HEK293 (cell line): ENCODE measurements around the gene KANK2.
A peak's percentile ranks its signal among the peaks of the same experiment; 100 is the strongest.

Experiments
- BCL6B ChIP-seq: fragments of 450-650 bp; formaldehyde crosslinking; IDR thresholded peaks from 2 replicates; pipeline ENCODE4 v1.5.1; 2017; ENCODE audit warnings: missing biosample characterization, missing genetic modification characterization
- FEZF1 ChIP-seq: fragments of 450-650 bp; formaldehyde crosslinking; IDR thresholded peaks from 2 replicates; pipeline ENCODE4 v1.5.1; 2016; ENCODE audit warnings: missing biosample characterization, missing genetic modification characterization
- GLI2 ChIP-seq: fragments of 450-650 bp; formaldehyde crosslinking; IDR thresholded peaks from 2 replicates; pipeline ENCODE4; 2017; ENCODE audit warnings: missing biosample characterization, missing genetic modification characterization, low read depth, borderline replicate concordance
- HOXD13 ChIP-seq: sonication (generic); formaldehyde crosslinking; IDR thresholded peaks from 2 replicates; pipeline ENCODE4 v1.8.0; 2022; ENCODE audit warnings: missing genetic modification reagents, borderline replicate concordance
- KLF1 ChIP-seq: fragments of 450-650 bp; formaldehyde crosslinking; IDR thresholded peaks from 2 replicates; pipeline ENCODE4 v1.5.1; 2016; ENCODE audit warnings: missing biosample characterization, missing genetic modification characterization
- KLF9 ChIP-seq: fragments of 450-650 bp; formaldehyde crosslinking; IDR thresholded peaks from 2 replicates; pipeline ENCODE4 v1.5.1; 2016; ENCODE audit warnings: missing biosample characterization, missing genetic modification characterization, low read depth
- MZF1 ChIP-seq: fragments of 450-650 bp; formaldehyde crosslinking; IDR thresholded peaks from 2 replicates; pipeline ENCODE4 v1.5.1; 2017; ENCODE audit warnings: missing biosample characterization, missing genetic modification characterization, borderline replicate concordance
- SCRT2 ChIP-seq: fragments of 450-650 bp; formaldehyde crosslinking; IDR thresholded peaks from 2 replicates; pipeline ENCODE4 v1.5.1; 2016; ENCODE audit warnings: missing biosample characterization, missing genetic modification characterization
- WT1 ChIP-seq: fragments of 450-650 bp; formaldehyde crosslinking; IDR thresholded peaks from 2 replicates; pipeline ENCODE4 v1.5.1; 2016; ENCODE audit warnings: missing biosample characterization, missing genetic modification characterization
- YY1 ChIP-seq: fragments of 450-650 bp; formaldehyde crosslinking; IDR thresholded peaks from 2 replicates; pipeline ENCODE4 v1.5.1; 2018; ENCODE audit warnings: missing biosample characterization, missing genetic modification characterization
- YY2 ChIP-seq: fragments of 450-650 bp; formaldehyde crosslinking; IDR thresholded peaks from 2 replicates; pipeline ENCODE4 v1.5.1; 2016; ENCODE audit warnings: missing biosample characterization, missing genetic modification characterization
- ZBTB48 ChIP-seq: fragments of 450-650 bp; formaldehyde crosslinking; IDR thresholded peaks from 2 replicates; pipeline ENCODE4 v1.5.1; 2016; ENCODE audit warnings: missing biosample characterization, missing genetic modification characterization
- ZBTB7A ChIP-seq: fragments of 450-650 bp; formaldehyde crosslinking; IDR thresholded peaks from 2 replicates; pipeline ENCODE4 v1.5.1; 2016; ENCODE audit warnings: low read depth, missing biosample characterization, missing genetic modification characterization
- ZFP41 ChIP-seq: fragments of 450-650 bp; formaldehyde crosslinking; IDR thresholded peaks from 2 replicates; pipeline ENCODE4 v1.5.1; 2016; ENCODE audit warnings: missing biosample characterization, missing genetic modification characterization, borderline replicate concordance
- ZNF146 ChIP-seq: fragments of 450-650 bp; formaldehyde crosslinking; IDR thresholded peaks from 2 replicates; pipeline ENCODE4 v1.5.1; 2016; ENCODE audit warnings: missing biosample characterization, missing genetic modification characterization
- ZNF266 ChIP-seq: fragments of 450-650 bp; formaldehyde crosslinking; IDR thresholded peaks from 2 replicates; pipeline ENCODE4 v1.5.1; 2016; ENCODE audit warnings: missing biosample characterization, missing genetic modification characterization, low read depth
- ZNF302 ChIP-seq: fragments of 450-650 bp; formaldehyde crosslinking; IDR thresholded peaks from 2 replicates; pipeline ENCODE4 v1.5.1; 2016; ENCODE audit warnings: missing biosample characterization, missing genetic modification characterization, low read depth
- ZNF398 ChIP-seq: fragments of 450-650 bp; formaldehyde crosslinking; IDR thresholded peaks from 2 replicates; pipeline ENCODE4 v1.5.1; 2017; ENCODE audit warnings: missing biosample characterization, missing genetic modification characterization
- ZNF488 ChIP-seq: fragments of 450-650 bp; formaldehyde crosslinking; IDR thresholded peaks from 2 replicates; pipeline ENCODE4 v1.5.1; 2016; ENCODE audit warnings: missing biosample characterization, missing genetic modification characterization
- ZNF521 ChIP-seq: fragments of 450-650 bp; formaldehyde crosslinking; IDR thresholded peaks from 2 replicates; pipeline ENCODE4 v1.5.1; 2017; ENCODE audit warnings: missing biosample characterization, mild to moderate bottlenecking, missing genetic modification characterization
- ZNF600 ChIP-seq: fragments of 450-650 bp; formaldehyde crosslinking; IDR thresholded peaks from 2 replicates; pipeline ENCODE4 v1.5.1; 2016; ENCODE audit warnings: missing biosample characterization, missing genetic modification characterization
- ZNF629 ChIP-seq: fragments of 450-650 bp; formaldehyde crosslinking; IDR thresholded peaks from 2 replicates; pipeline ENCODE4 v1.5.1; 2017; ENCODE audit warnings: missing biosample characterization, missing genetic modification characterization
- ZNF776 ChIP-seq: fragments of 450-650 bp; formaldehyde crosslinking; IDR thresholded peaks from 2 replicates; pipeline ENCODE4 v1.5.0; 2017; ENCODE audit warnings: missing biosample characterization, missing genetic modification characterization, borderline replicate concordance
- ZNF830 ChIP-seq: fragments of 450-650 bp; IDR thresholded peaks from 2 replicates; pipeline ENCODE4 v1.5.0; 2018; ENCODE audit warnings: missing biosample characterization, missing genetic modification characterization, low read depth, mild to moderate bottlenecking, moderate library complexity
- ZNF837 ChIP-seq: fragments of 450-650 bp; formaldehyde crosslinking; IDR thresholded peaks from 2 replicates; pipeline ENCODE4 v1.5.1; 2016; ENCODE audit warnings: missing biosample characterization, missing genetic modification characterization
- ZNF843 ChIP-seq: fragments of 450-650 bp; formaldehyde crosslinking; IDR thresholded peaks from 2 replicates; pipeline ENCODE4 v1.5.1; 2016; ENCODE audit warnings: missing biosample characterization, missing genetic modification characterization
- ZSCAN5A ChIP-seq: fragments of 450-650 bp; formaldehyde crosslinking; IDR thresholded peaks from 2 replicates; pipeline ENCODE4 v1.5.1; 2016; ENCODE audit warnings: missing biosample characterization, missing genetic modification characterization
- TF ChIP-seq, protein P1 (sequence below): fragments of 450-650 bp; formaldehyde crosslinking; IDR thresholded peaks from 2 replicates; pipeline ENCODE4 v1.5.1; 2016; ENCODE audit warnings: missing biosample characterization, missing genetic modification characterization
- TF ChIP-seq, protein P2 (sequence below): fragments of 450-650 bp; formaldehyde crosslinking; IDR thresholded peaks from 2 replicates; pipeline ENCODE4 v1.5.1; 2017; ENCODE audit warnings: missing biosample characterization, missing genetic modification characterization

Gene KANK2

GRCh38 chr19:11138601-11139300, 58.6 kb downstream of the KANK2 start (continued):
- TF ChIP-seq ZSCAN5A (tag by site-specific recombination) (no peak), GLI2 (tag by site-specific recombination) (no peak), ZNF302 (no peak), ZNF843 (tag by site-specific recombination) (no peak), WT1 (tag by site-specific recombination) (peak; percentile 81), ZNF629 (tag by site-specific recombination) (peak; percentile 81), YY1 (tag by site-specific recombination) (no peak), ZNF600 (peak; percentile 95), ZNF830 (no peak), ZFP41 (tag by site-specific recombination) (no peak), ZBTB48 (tag by site-specific recombination) (peak; percentile 96), ZNF146 (tag by site-specific recombination) (no peak), KLF9 (tag by site-specific recombination) (no peak), MZF1 (tag by site-specific recombination) (peak; percentile 87), HOXD13 (no peak), YY2 (no peak), ZNF837 (tag by site-specific recombination) (no peak), ZBTB7A (tag by site-specific recombination) (no peak), ZNF398 (tag by site-specific recombination) (peak; percentile 83), ZNF488 (tag by site-specific recombination) (no peak), ZNF266 (tag by site-specific recombination) (no peak), ZNF521 (tag by site-specific recombination) (no peak), ZNF776 (tag by site-specific recombination) (no peak), KLF1 (tag by site-specific recombination) (0 out of 2 replicates have a peak, but pooled peaks have one; percentile 18), FEZF1 (no peak), BCL6B (no peak), SCRT2 (tag by site-specific recombination) (no peak)
- TF ChIP-seq, protein P1, sequence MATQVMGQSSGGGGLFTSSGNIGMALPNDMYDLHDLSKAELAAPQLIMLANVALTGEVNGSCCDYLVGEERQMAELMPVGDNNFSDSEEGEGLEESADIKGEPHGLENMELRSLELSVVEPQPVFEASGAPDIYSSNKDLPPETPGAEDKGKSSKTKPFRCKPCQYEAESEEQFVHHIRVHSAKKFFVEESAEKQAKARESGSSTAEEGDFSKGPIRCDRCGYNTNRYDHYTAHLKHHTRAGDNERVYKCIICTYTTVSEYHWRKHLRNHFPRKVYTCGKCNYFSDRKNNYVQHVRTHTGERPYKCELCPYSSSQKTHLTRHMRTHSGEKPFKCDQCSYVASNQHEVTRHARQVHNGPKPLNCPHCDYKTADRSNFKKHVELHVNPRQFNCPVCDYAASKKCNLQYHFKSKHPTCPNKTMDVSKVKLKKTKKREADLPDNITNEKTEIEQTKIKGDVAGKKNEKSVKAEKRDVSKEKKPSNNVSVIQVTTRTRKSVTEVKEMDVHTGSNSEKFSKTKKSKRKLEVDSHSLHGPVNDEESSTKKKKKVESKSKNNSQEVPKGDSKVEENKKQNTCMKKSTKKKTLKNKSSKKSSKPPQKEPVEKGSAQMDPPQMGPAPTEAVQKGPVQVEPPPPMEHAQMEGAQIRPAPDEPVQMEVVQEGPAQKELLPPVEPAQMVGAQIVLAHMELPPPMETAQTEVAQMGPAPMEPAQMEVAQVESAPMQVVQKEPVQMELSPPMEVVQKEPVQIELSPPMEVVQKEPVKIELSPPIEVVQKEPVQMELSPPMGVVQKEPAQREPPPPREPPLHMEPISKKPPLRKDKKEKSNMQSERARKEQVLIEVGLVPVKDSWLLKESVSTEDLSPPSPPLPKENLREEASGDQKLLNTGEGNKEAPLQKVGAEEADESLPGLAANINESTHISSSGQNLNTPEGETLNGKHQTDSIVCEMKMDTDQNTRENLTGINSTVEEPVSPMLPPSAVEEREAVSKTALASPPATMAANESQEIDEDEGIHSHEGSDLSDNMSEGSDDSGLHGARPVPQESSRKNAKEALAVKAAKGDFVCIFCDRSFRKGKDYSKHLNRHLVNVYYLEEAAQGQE (tag by site-specific recombination) = no peak
- TF ChIP-seq, protein P2, sequence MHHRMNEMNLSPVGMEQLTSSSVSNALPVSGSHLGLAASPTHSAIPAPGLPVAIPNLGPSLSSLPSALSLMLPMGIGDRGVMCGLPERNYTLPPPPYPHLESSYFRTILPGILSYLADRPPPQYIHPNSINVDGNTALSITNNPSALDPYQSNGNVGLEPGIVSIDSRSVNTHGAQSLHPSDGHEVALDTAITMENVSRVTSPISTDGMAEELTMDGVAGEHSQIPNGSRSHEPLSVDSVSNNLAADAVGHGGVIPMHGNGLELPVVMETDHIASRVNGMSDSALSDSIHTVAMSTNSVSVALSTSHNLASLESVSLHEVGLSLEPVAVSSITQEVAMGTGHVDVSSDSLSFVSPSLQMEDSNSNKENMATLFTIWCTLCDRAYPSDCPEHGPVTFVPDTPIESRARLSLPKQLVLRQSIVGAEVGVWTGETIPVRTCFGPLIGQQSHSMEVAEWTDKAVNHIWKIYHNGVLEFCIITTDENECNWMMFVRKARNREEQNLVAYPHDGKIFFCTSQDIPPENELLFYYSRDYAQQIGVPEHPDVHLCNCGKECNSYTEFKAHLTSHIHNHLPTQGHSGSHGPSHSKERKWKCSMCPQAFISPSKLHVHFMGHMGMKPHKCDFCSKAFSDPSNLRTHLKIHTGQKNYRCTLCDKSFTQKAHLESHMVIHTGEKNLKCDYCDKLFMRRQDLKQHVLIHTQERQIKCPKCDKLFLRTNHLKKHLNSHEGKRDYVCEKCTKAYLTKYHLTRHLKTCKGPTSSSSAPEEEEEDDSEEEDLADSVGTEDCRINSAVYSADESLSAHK (tag by site-specific recombination) = no peak
